ENCODE measurements around the gene GPR17. TPM values are rescaled to one million over a fixed set of nuclear protein-coding genes. Genes with fewer than 3 reads are reported as not detected.

Gene GPR17
- total RNA-seq, 1 experiment from 2014 or later = 1.0 TPM

DNA sequence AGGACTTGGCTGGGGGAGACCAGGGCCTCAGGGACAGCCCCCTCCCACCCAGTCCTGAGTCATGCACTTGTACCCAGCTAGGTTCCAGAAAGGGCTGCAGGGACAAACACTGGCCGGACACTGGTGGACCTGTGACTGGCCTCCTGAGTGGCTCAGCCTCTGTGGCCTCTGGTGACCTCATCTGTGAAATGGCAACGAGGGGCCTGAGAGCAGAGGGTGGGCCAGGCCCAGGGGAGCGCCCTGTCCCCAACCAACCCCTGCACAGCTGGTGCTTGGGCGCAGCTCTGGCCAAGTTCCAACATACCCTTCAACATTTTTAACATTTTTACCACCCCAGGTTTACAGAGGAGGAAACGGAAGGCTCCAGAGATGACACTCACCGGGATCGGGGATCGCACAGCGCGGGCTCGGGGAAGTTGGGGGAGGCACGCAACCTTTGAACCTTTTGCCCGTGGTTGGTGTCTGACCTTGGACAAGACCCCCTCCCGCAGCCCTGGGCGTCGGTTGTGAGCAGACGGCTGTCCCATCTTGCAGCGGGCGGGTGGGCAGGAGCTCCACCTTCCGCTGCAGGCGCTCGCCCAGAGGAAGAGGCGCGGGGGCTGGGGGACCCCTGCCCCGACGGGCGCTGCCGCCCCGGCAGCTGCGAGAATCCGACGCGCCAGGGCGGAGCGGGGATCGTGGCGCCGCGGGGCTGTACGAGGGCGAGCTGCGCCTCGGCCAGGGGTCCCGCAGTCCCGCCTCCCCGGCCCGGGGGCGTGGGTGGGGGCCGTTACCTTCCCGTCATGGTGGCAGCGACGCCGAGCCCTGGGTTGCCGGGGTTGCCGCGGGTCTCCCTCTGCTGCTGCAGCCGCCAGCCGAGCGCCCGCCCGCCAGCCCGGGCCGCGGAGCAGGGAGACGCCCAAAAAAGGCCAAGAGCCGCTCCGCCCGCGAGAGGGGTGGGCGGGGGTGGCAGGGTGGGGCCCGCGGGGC lies 28.6 kb downstream of the GPR17 start:
- no peaks in the 10 kb centered on the region for H3F3A ChIP-seq (ENCODE audit: low read length, unreplicated experiment)
- H2AFZ ChIP-seq (ENCODE audit: low read length) = peak overlapping the region; percentile 75; the same call in 1 of the 2 replicates
- ATAC-seq (peak; percentile 50), DNase-seq (peak; percentile 28)
- H3K27ac ChIP-seq (ENCODE audit: low read length) = no peak overlapping the region
- peak overlapping the region; percentile 82 for H3K4me2 ChIP-seq (ENCODE audit: low read length)
- POLR2A ChIA-PET (ENCODE audit: unreplicated experiment) = no interaction called here
- peak overlapping the region; percentile 66 for H3K4me3 ChIP-seq (ENCODE audit: low read length)
- no peaks in the 10 kb centered on the region for H3K27me3 ChIP-seq (ENCODE audit: low read length)
- CTCF ChIA-PET = interaction anchor here (0.6 to 2.2 kb wide), 4 partner anchors 83 to 189 kb away, joined by 3 to 19 read pairs (median 4); no protein-coding TSS in a partner anchor
- BruUV-seq (replicated peaks) = no TSS peak
- peaks cover 5% of the 10 kb centered on the region; the same call in 1 of the 2 replicates for H3K4me1 ChIP-seq (ENCODE audit: insufficient read depth, low read length)
- no peaks in the 10 kb centered on the region for H3K79me2 ChIP-seq (ENCODE audit: low read length)
- no peaks in the 10 kb centered on the region for H3K36me3 ChIP-seq (ENCODE audit: low read depth, low read length)
- H3K9me3 ChIP-seq (ENCODE audit: low read length) = no peaks in the 10 kb centered on the region
- intact Hi-C loops (cut with micrococcal nuclease) = loop anchor here (1.0 kb wide), 1 partner anchor 83 kb away; no protein-coding TSS in a partner anchor
- no peak for TF ChIP-seq EZH2 (IDR thresholded peaks at IDR 0.05; ENCODE audit: low read length, unreplicated experiment)
- H4K20me1 ChIP-seq (ENCODE audit: low read length) = no peaks in the 10 kb centered on the region
- H3K9ac ChIP-seq (ENCODE audit: low read length) = peak overlapping the region; percentile 40; the same call in 1 of the 2 replicates
- H3K9me2 ChIP-seq (replicated peaks; ENCODE audit: low read length) = no peaks in the 10 kb centered on the region

GRCh38 chr2:127675331-127676261 lies 29.6 kb downstream of the GPR17 start, which contains the start of gene LIMS2:
Gene LIMS2, minus strand, starts transcription at chr2:127675530. Its CDS starts 506 bp downstream, at chr2:127675024.
- Histone ChIP-seq H3K4me3 (ENCODE audit: low read length) (peak within 1 kb of the TSS; percentile 90), H3K79me2 (ENCODE audit: low read length) (no peaks in the 10 kb centered on the region), H3K4me1 (ENCODE audit: insufficient read depth, low read length) (peaks cover 5% of the 10 kb centered on the region; the same call in 1 of the 2 replicates), H3F3A (ENCODE audit: low read length, unreplicated experiment) (no peaks in the 10 kb centered on the region), H3K36me3 (ENCODE audit: low read depth, low read length) (no peaks in the 10 kb centered on the region), H3K27me3 (ENCODE audit: low read length) (no peaks in the 10 kb centered on the region), H3K9me3 (ENCODE audit: low read length) (no peaks in the 10 kb centered on the region), H3K9me2 (replicated peaks; ENCODE audit: low read length) (no peaks in the 10 kb centered on the region), H3K27ac (ENCODE audit: low read length) (no peak within 1 kb of the TSS), H4K20me1 (ENCODE audit: low read length) (no peaks in the 10 kb centered on the region), H2AFZ (ENCODE audit: low read length) (peak within 1 kb of the TSS; percentile 95), H3K4me2 (ENCODE audit: low read length) (peak within 1 kb of the TSS; percentile 100), H3K9ac (ENCODE audit: low read length) (peak within 1 kb of the TSS; percentile 40; the same call in 1 of the 2 replicates)
- no peak for TF ChIP-seq EZH2 (IDR thresholded peaks at IDR 0.05; ENCODE audit: low read length, unreplicated experiment)
- no peak for TF ChIP-seq EZH2phosphoT487 (IDR thresholded peaks at IDR 0.05; ENCODE audit: borderline replicate concordance, low read length)
- TF ChIP-seq, protein P1, sequence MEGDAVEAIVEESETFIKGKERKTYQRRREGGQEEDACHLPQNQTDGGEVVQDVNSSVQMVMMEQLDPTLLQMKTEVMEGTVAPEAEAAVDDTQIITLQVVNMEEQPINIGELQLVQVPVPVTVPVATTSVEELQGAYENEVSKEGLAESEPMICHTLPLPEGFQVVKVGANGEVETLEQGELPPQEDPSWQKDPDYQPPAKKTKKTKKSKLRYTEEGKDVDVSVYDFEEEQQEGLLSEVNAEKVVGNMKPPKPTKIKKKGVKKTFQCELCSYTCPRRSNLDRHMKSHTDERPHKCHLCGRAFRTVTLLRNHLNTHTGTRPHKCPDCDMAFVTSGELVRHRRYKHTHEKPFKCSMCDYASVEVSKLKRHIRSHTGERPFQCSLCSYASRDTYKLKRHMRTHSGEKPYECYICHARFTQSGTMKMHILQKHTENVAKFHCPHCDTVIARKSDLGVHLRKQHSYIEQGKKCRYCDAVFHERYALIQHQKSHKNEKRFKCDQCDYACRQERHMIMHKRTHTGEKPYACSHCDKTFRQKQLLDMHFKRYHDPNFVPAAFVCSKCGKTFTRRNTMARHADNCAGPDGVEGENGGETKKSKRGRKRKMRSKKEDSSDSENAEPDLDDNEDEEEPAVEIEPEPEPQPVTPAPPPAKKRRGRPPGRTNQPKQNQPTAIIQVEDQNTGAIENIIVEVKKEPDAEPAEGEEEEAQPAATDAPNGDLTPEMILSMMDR (conservative IDR thresholded peaks at IDR 0.05; ENCODE audit: low read depth, low read length) = no peak
- CTCF ChIA-PET = interaction anchor here (0.5 to 2.2 kb wide), 6 partner anchors 84 to 479 kb away, joined by 3 to 19 read pairs (median 4); no protein-coding TSS in a partner anchor
- ATAC-seq = peak; percentile 76
- peak; percentile 58 for DNase-seq
- POLR2A ChIA-PET (ENCODE audit: unreplicated experiment) = interaction anchor here (1.0 kb wide), 1 partner anchor 25 kb away, joined by 3 read pairs; the partner anchor contains the start of gene SFT2D3
- BruUV-seq (replicated peaks) = no TSS peak
- intact Hi-C loops (cut with micrococcal nuclease) = loop anchor here (1.0 kb wide), 1 partner anchor 84 kb away; no protein-coding TSS in a partner anchor

Measured in PC-3 (cell line).